Spleen (tissue), 11 donors: ENCODE measurements around the gene ZCCHC3. TPM values are rescaled to one million over a fixed set of nuclear protein-coding genes. Genes with fewer than 3 reads are reported as not detected.

ENCODE experiments used
- DNase-seq: peaks from one replicate; pipeline ENCODE4 v3.0.0-alpha.2; 2020
- H3K27ac ChIP-seq, 8 donors: fragments of 200-600 bp; sonication (generic) in 7 of 8; 1 replicate in 4 of 8; 2 replicates in 4 of 8; pipeline versions ENCODE4 v1.5.0 to v1.8.0; 2016 to 2021; ENCODE audit warnings: inconsistent platforms in 4 of 8, mild to moderate bottlenecking in 4 of 8, moderate library complexity in 1 of 8
- H3K27me3 ChIP-seq, 7 donors: fragments of 200-600 bp; sonication (generic) in 6 of 7; replicated peaks in 1 of 7; 1 replicate in 4 of 7; 2 replicates in 3 of 7; pipeline versions ENCODE4 v1.5.0 to v1.8.0; 2016 to 2021; ENCODE audit warnings: inconsistent platforms in 3 of 7, mild to moderate bottlenecking in 1 of 7
- H3K36me3 ChIP-seq, 6 donors: fragments of 200-600 bp; sonication (generic) in 5 of 6; 1 replicate in 4 of 6; 2 replicates in 2 of 6; pipeline versions ENCODE4 v1.5.0 to v1.8.0; 2016 to 2021; ENCODE audit warnings: inconsistent platforms in 2 of 6
- H3K4me1 ChIP-seq, 6 donors: fragments of 200-600 bp; sonication (generic) in 5 of 6; 1 replicate in 3 of 6; 2 replicates in 3 of 6; pipeline versions ENCODE4 v1.5.0 to v1.8.0; 2016 to 2021; ENCODE audit warnings: inconsistent platforms in 3 of 6
- H3K4me3 ChIP-seq, 8 donors: fragments of 200-600 bp; sonication (generic) in 7 of 8; 1 replicate in 4 of 8; 2 replicates in 4 of 8; pipeline versions ENCODE4 v1.5.0 to v1.8.0; 2016 to 2021; ENCODE audit warnings: inconsistent platforms in 4 of 8, mild to moderate bottlenecking in 4 of 8, moderate library complexity in 2 of 8
- H3K9me3 ChIP-seq, 8 donors: fragments of 200-600 bp; sonication (generic) in 7 of 8; 1 replicate in 4 of 8; 2 replicates in 4 of 8; pipeline versions ENCODE4 v1.5.0 to v1.8.0; 2016 to 2021; ENCODE audit warnings: inconsistent platforms in 4 of 8
- POLR2A ChIP-seq, 3 donors: fragments of 450-650 bp; IDR thresholded peaks; one replicate each; pipeline ENCODE4 v1.5.1; 2017; ENCODE audit warnings: antibody characterized with exemption in 3 of 3, mild to moderate bottlenecking in 1 of 3
- POLR2AphosphoS5 ChIP-seq, 3 donors: sonication (generic); formaldehyde crosslinking; IDR thresholded peaks; one replicate each; pipeline ENCODE4 v1.5.1; 2017; ENCODE audit warnings: antibody characterized with exemption in 3 of 3
- WGBS, 5 donors: extraction: QIAGEN DNeasy Blood & Tissue Kit in 3 of 5; methylation state at CpG; one replicate each; pipeline versions ENCODE4 v1.1.5 to v1.1.7; 2013 to 2018; 5-methylcytosine and 5-hydroxymethylcytosine counted together
- intact Hi-C: fragments of 100-400 bp; cut with DNase I; formaldehyde crosslinking; loops from one replicate; pipeline ENCODE4 v1.15.0; 2023; ENCODE audit warnings: low total_unique reads
- polyA plus RNA-seq, 3 donors: library from polyadenylated mRNA; stranded (reverse); fragments of 200-250 nt; gene quantifications; one replicate each; pipeline ENCODE4 v1.2.1, GENCODE V29; 2013
- total RNA-seq, 7 donors: library from RNA; depleted of rRNA in 3 of 7; stranded (reverse); fragments of >200 nt in 3 of 7; fragmentation: NEBNext Ultra II Directional in 4 of 7; extraction: Animal tissue kit (Norgen Biotek cat#: 25700) in 4 of 7; gene quantifications; one replicate each; pipeline versions ENCODE4 v1.1.0 to v1.2.1, GENCODE V29; 2016 to 2021
- TF ChIP-seq, protein P1 (sequence below), 11 experiments: fragments of 200-600 bp in 7 of 11; fragments of 450-650 bp in 4 of 11; sonication (generic) in 4 of 11; IDR thresholded peaks in 8 of 11; conservative IDR thresholded peaks in 3 of 11; 1 replicate in 7 of 11; 2 replicates in 4 of 11; pipeline versions ENCODE4 v1.4.0 to v1.8.0; 2016 to 2021; ENCODE audit warnings: antibody characterized with exemption in 11 of 11, inconsistent platforms in 4 of 11, mild to moderate bottlenecking in 1 of 11
- donor health status: healthy with polysubstance abuse.
- donor health status: DM: no; HTN: no; CAD: no; lungs with moderate emphysema.
- donor health status: DM: no; HTN: no; CAD: no.
- donor health status: Bipolar disorder and iron deficiency.
- donor health status: healthy.
- donor health status: DM: no; HTN: no; CAD: no.
- donor health status: DM: yes; HTN: yes; CAD: no.

Gene ZCCHC3
- total and polyA plus RNA-seq, 10 donors, result 17.4 to 26.6 (median 23.0) TPM

DNA sequence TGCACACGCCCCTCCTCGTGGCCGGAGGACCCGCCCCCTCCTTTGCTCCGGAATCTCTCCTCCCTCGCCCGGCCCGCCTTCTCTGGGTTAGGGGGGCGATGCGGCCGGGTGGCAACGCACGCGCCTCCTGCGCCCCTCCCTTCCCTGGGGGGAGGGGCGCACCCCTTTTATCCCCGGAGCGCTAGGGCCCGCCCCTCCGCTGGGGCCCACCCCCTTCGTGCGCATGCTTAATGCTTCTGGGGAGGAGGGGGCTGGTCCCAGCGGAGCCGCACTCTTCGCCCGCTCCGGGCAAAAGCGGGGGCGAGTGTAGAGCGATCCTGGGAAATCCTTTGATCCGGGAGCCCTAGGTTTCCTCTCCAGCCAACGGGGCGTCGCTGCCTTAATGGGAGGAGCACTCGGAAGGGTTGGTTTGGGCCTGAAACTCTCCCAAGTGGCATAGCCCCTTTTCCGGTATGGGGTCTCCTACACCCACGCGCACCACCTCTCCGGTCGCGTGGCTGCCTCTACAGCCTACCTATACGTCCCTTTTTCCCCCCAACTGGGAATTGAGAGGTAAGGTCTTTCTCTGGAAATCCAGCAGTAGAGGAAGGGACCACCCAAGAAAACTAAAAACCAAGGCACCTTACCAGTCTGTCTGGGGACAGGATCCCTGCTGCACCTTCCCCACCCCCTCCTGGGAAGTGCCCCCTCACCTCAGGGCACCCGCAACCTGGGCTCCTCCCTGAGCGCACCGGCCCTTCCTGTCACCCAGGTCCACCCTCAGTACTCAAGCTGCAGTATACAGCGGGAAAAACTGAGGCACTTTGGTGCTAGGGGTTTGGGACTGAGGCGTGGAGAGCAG is 30.0 kb downstream of the ZCCHC3 start:
- no peaks in the 10 kb centered on the region for H3K9me3 ChIP-seq
- TF ChIP-seq, protein P1, sequence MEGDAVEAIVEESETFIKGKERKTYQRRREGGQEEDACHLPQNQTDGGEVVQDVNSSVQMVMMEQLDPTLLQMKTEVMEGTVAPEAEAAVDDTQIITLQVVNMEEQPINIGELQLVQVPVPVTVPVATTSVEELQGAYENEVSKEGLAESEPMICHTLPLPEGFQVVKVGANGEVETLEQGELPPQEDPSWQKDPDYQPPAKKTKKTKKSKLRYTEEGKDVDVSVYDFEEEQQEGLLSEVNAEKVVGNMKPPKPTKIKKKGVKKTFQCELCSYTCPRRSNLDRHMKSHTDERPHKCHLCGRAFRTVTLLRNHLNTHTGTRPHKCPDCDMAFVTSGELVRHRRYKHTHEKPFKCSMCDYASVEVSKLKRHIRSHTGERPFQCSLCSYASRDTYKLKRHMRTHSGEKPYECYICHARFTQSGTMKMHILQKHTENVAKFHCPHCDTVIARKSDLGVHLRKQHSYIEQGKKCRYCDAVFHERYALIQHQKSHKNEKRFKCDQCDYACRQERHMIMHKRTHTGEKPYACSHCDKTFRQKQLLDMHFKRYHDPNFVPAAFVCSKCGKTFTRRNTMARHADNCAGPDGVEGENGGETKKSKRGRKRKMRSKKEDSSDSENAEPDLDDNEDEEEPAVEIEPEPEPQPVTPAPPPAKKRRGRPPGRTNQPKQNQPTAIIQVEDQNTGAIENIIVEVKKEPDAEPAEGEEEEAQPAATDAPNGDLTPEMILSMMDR (IDR thresholded peaks at IDR 0.05 in 8 of 11, conservative IDR thresholded peaks at IDR 0.05 in 3 of 11), result no peak
- peak; percentile 69 to 82 (median 81) for TF ChIP-seq POLR2AphosphoS5 (IDR thresholded peaks at IDR 0.05)
- peak in 1 of 3 donors; percentile 30 for TF ChIP-seq POLR2A (IDR thresholded peaks at IDR 0.05)
- 5 to 11% (median 7%) methylated on average over 25 to 47 of the region's 47 CpGs for WGBS, 5 donors
- intact Hi-C loops, result loop anchor here (5.0 kb wide), 2 partner anchors 40 to 120 kb away; no protein-coding TSS in a partner anchor
- peak; percentile 83 for DNase-seq
- H3K4me1 ChIP-seq, result peaks cover 13 to 69% (median 57%) of the 10 kb centered on the region in 6 donors
- H3K4me3 ChIP-seq, result peak overlapping the region; percentile 72 to 94 (median 80)
- peaks cover 0 to 14% (median 0%) of the 10 kb centered on the region in 7 donors for H3K27me3 ChIP-seq
- H3K27ac ChIP-seq, result peak overlapping the region; percentile 46 to 98 (median 94)
- no peaks in the 10 kb centered on the region for H3K36me3 ChIP-seq

DNA sequence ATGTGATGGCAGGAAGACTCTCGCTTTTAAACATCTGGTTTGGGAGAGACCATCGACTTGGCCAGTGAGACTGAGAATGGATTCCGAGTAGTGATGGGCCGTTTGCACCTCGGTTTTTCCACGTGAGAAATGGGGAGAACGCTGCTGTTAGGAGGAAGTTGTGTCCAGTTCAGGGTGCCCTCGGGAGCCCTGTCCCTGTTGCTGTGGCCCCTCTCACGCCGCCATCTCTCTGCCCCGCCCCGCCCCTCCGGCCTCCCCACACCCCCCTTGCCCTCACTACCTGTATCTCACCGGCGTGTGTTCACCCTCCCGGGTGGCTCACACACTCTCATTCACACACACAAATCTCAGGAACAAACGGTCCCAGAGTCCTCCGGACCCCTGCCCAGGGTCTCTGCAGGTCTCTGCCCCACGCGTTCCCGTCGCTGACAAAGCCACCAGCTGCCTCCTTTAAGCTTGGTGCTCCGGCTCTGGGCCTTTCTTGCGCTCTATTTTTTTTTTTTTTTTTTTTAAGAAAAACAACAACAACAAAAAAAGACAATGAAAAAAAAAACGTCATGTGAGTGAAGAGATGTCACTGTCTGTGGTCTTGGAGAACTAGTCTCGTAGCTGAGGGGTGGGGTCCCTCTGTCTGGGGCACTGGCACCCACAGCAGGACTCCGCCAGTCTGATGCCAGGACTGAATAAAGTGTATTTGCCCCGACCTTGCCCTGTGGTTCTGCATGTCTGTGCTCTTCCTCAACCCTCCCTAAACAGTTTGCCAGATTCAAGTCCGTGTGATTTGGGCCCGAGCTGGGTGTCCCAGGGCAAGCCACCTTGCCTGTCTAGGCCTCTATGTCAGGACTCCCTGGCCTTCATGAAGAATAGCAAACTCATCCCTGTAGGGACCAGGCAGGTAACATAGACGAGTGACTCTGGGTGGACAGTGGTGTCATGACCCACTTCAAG is 30.9 kb downstream of the ZCCHC3 start:
- Histone ChIP-seq H3K36me3 (no peaks in the 10 kb centered on the region), H3K27ac (peak overlapping the region in 7 of 8 donors; percentile 64 to 98 (median 94)), H3K4me1 (peaks cover 13 to 69% (median 57%) of the 10 kb centered on the region in 6 donors), H3K4me3 (peak overlapping the region in 4 of 8 donors; percentile 80 to 94 (median 80)), H3K9me3 (no peaks in the 10 kb centered on the region), H3K27me3 (peaks cover 0 to 14% (median 0%) of the 10 kb centered on the region in 7 donors)
- DNase-seq, result peak; percentile 75
- TF ChIP-seq, protein P1 (IDR thresholded peaks at IDR 0.05 in 8 of 11, conservative IDR thresholded peaks at IDR 0.05 in 3 of 11), result no peak
- intact Hi-C loops, result loop anchor here (5.0 kb wide), 2 partner anchors 41 to 121 kb away; no protein-coding TSS in a partner anchor
- 57 to 66% (median 61%) methylated on average over 29 to 31 of the region's 31 CpGs for WGBS, 5 donors

DNA sequence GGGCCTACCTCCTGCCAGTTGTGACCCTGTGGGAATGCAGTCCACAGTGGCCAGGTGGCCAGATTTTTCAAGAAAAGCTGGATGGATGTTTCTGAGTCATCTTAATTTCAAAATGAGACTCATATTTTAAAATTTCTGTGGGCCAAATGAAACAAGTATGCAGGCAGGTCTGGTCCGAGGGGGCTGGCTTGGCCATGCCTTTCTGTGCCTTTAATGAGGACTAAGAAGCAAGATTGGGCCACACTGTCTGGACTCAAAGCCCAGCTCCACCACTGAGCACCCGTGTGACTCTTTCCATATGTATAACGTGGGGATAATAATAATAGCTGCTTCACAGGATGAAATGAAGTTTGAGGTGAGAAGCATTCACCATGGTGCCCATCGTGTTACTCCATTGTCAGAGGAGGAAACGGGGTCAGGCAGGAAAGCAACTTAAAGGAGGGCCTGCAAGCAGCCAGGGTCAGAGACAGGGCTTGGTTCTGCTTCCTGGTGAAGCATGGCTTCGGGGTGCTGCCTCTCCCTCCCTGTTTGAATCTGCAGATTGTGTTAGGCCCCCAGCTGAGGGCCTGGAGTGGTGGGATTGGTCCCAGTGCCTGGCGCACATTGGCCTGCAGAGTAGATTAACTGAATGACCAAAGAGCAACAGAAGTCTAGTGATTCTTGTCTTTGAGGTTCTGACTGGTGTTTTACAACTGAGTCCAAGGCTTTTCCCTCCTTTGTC is 31.8 kb downstream of the ZCCHC3 start:
- TF ChIP-seq, protein P1 (IDR thresholded peaks at IDR 0.05 in 8 of 11, conservative IDR thresholded peaks at IDR 0.05 in 3 of 11), result no peak
- no peak for TF ChIP-seq POLR2A (IDR thresholded peaks at IDR 0.05)
- no peak for TF ChIP-seq POLR2AphosphoS5 (IDR thresholded peaks at IDR 0.05)
- peaks cover 0 to 14% (median 0%) of the 10 kb centered on the region in 7 donors for H3K27me3 ChIP-seq

More for the DNA sequence above, 31.8 kb downstream of the ZCCHC3 start:
- no peaks in the 10 kb centered on the region for H3K9me3 ChIP-seq
- H3K4me3 ChIP-seq, result no peak overlapping the region
- H3K27ac ChIP-seq, result peak overlapping the region in 5 of 8 donors; percentile 13 to 94 (median 64)
- intact Hi-C loops, result loop anchor here (5.0 kb wide), 2 partner anchors 42 to 122 kb away; no protein-coding TSS in a partner anchor
- 50 to 57% (median 53%) methylated on average over 7 of the region's 7 CpGs for WGBS, 5 donors
- no peaks in the 10 kb centered on the region for H3K36me3 ChIP-seq
- DNase-seq, result no peak
- peaks cover 13 to 60% (median 49%) of the 10 kb centered on the region in 6 donors for H3K4me1 ChIP-seq
